A172 (cell line): ENCODE results near the gene IRX3. TPM values are rescaled to one million over a fixed set of nuclear protein-coding genes. Genes with fewer than 3 reads are reported as not detected.
"Not testable (repeated sequence)": the region's sequence is repeated elsewhere in the genome, so short reads cannot be mapped to it uniquely, and the experiment has no call there.

Source experiments
- DNase-seq: peaks from one replicate; pipeline ENCODE4 v3.0.0-alpha.2; 2015; ENCODE audit warnings: low spot score
- total RNA-seq: library from RNA; depleted of rRNA; stranded (reverse); fragments of >200 nt; shearing (Covaris generic); gene quantifications from 2 replicates; pipeline ENCODE4 v1.2.3, GENCODE V29; 2014

The IRX3 gene
- total RNA-seq, 1 experiment from 2014 or later = 8.6 TPM

GRCh38 chr16:54275956-54276355 lies 10.6 kb downstream of the IRX3 start:
- no peak for DNase-seq

- DNase-seq = no peak
Observed at GRCh38 chr16:54273566-54273965, 13.0 kb downstream of the IRX3 start.

GRCh38 chr16:54270711-54271110 lies 15.9 kb downstream of the IRX3 start:
- DNase-seq = no peak

GRCh38 chr16:54269461-54269860 lies 17.1 kb downstream of the IRX3 start:
- no peak for DNase-seq

GRCh38 chr16:54268766-54269165 lies 17.8 kb downstream of the IRX3 start:
- DNase-seq = no peak

- no peak for DNase-seq
Observed at GRCh38 chr16:54268340-54268739, 18.2 kb downstream of the IRX3 start.

GRCh38 chr16:54266363-54266955 lies 20.1 kb downstream of the IRX3 start:
- DNase-seq = no peak

GRCh38 chr16:54265575-54266107 lies 20.9 kb downstream of the IRX3 start:
- no peak for DNase-seq

GRCh38 chr16:54253118-54253517 lies 33.5 kb downstream of the IRX3 start:
- DNase-seq = no peak

- DNase-seq = no peak
Observed at GRCh38 chr16:54248863-54249710, 37.5 kb downstream of the IRX3 start.

- DNase-seq = not testable (repeated sequence)
Observed at GRCh38 chr16:54247705-54248104, 38.9 kb downstream of the IRX3 start.

- no peak for DNase-seq
Observed at GRCh38 chr16:54246454-54246821, 40.1 kb downstream of the IRX3 start.

- DNase-seq = no peak
Observed at GRCh38 chr16:54245788-54246453, 40.7 kb downstream of the IRX3 start.

GRCh38 chr16:54244061-54244886 lies 42.3 kb downstream of the IRX3 start:
- no peak for DNase-seq

GRCh38 chr16:54243202-54243601 lies 43.4 kb downstream of the IRX3 start:
- no peak for DNase-seq

GRCh38 chr16:54242199-54242598 lies 44.4 kb downstream of the IRX3 start:
- DNase-seq = peak; percentile 19

GRCh38 chr16:54241525-54241924 lies 45.1 kb downstream of the IRX3 start:
- no peak for DNase-seq

GRCh38 chr16:54240271-54241129 lies 46.1 kb downstream of the IRX3 start:
- DNase-seq = no peak

- DNase-seq = no peak
Observed at GRCh38 chr16:54239456-54239855, 47.1 kb downstream of the IRX3 start.

GRCh38 chr16:54236773-54237172 lies 49.8 kb downstream of the IRX3 start:
- no peak for DNase-seq

GRCh38 chr16:54233615-54234014 lies 53.0 kb downstream of the IRX3 start:
- DNase-seq = no peak
